Measurements from ENCODE around the gene NPLOC4. TPM values are rescaled to one million over a fixed set of nuclear protein-coding genes. Genes with fewer than 3 reads are reported as not detected.

Gene NPLOC4
- total RNA-seq, 1 donor from 2014 or later: 93.3 TPM

GRCh38 chr17:81609541-81610311, 27.2 kb downstream of the NPLOC4 start:
- H3K27me3 Mint-ChIP-seq (ENCODE audit: low read depth): no peaks in the 10 kb centered on the region
- DNase-seq (ENCODE audit: low spot score in 2 of 2, unreplicated experiment in 2 of 2): no peak

GRCh38 chr17:81608605-81609004, 28.3 kb downstream of the NPLOC4 start:
- H3K36me3 Mint-ChIP-seq: peaks cover 43% of the 10 kb centered on the region

More at GRCh38 chr17:81609541-81610311, 27.2 kb downstream of the NPLOC4 start:
- H3K27ac Mint-ChIP-seq: no peak overlapping the region
- TF ChIP-seq CTCF (IDR thresholded peaks at IDR 0.05; ENCODE audit: unreplicated experiment): no peak
- H3K4me1 Mint-ChIP-seq: no peaks in the 10 kb centered on the region
- H3K36me3 Mint-ChIP-seq: peaks cover 43% of the 10 kb centered on the region
- H3K9me3 Mint-ChIP-seq: no peaks in the 10 kb centered on the region
- H3K4me3 Mint-ChIP-seq: no peak overlapping the region

GRCh38 chr17:81608082-81608481, 28.8 kb downstream of the NPLOC4 start:
- Mint-ChIP-seq H3K4me1 (no peaks in the 10 kb centered on the region), H3K4me3 (no peak overlapping the region), H3K9me3 (no peaks in the 10 kb centered on the region), H3K27me3 (ENCODE audit: low read depth) (no peaks in the 10 kb centered on the region), H3K27ac (no peak overlapping the region), H3K36me3 (peaks cover 38% of the 10 kb centered on the region)
- no peak for DNase-seq (ENCODE audit: low spot score in 2 of 2, unreplicated experiment in 2 of 2)
- no peak for TF ChIP-seq CTCF (IDR thresholded peaks at IDR 0.05; ENCODE audit: unreplicated experiment)

More at GRCh38 chr17:81608605-81609004, 28.3 kb downstream of the NPLOC4 start:
- Mint-ChIP-seq H3K9me3 (no peaks in the 10 kb centered on the region), H3K4me3 (no peak overlapping the region), H3K27ac (no peak overlapping the region), H3K4me1 (no peaks in the 10 kb centered on the region), H3K27me3 (ENCODE audit: low read depth) (no peaks in the 10 kb centered on the region)
- TF ChIP-seq CTCF (IDR thresholded peaks at IDR 0.05; ENCODE audit: unreplicated experiment): no peak
- no peak for DNase-seq (ENCODE audit: low spot score in 2 of 2, unreplicated experiment in 2 of 2)

GRCh38 chr17:81607431-81607830, 29.5 kb downstream of the NPLOC4 start:
- no peak for DNase-seq (ENCODE audit: low spot score in 2 of 2, unreplicated experiment in 2 of 2)
- Mint-ChIP-seq H3K27ac (no peak overlapping the region), H3K4me1 (no peaks in the 10 kb centered on the region), H3K36me3 (peaks cover 33% of the 10 kb centered on the region), H3K27me3 (ENCODE audit: low read depth) (no peaks in the 10 kb centered on the region), H3K9me3 (no peaks in the 10 kb centered on the region), H3K4me3 (no peak overlapping the region)
- no peak for TF ChIP-seq CTCF (IDR thresholded peaks at IDR 0.05; ENCODE audit: unreplicated experiment)

- no peak for DNase-seq (ENCODE audit: low spot score in 2 of 2, unreplicated experiment in 2 of 2)
- no peak overlapping the region for H3K4me3 Mint-ChIP-seq
- H3K4me1 Mint-ChIP-seq: no peaks in the 10 kb centered on the region
- no peak overlapping the region for H3K27ac Mint-ChIP-seq
- peaks cover 21% of the 10 kb centered on the region for H3K36me3 Mint-ChIP-seq
- TF ChIP-seq CTCF (IDR thresholded peaks at IDR 0.05; ENCODE audit: unreplicated experiment): no peak
- H3K27me3 Mint-ChIP-seq (ENCODE audit: low read depth): no peaks in the 10 kb centered on the region
- H3K9me3 Mint-ChIP-seq: no peaks in the 10 kb centered on the region
Measured at GRCh38 chr17:81603846-81604610, 32.9 kb downstream of the NPLOC4 start.

All from mesothelial cell of epicardium (in vitro differentiated cells).